Upper lobe of left lung (tissue), 6 donors: Measurements from ENCODE around the gene METTL15. TPM values are rescaled to one million over a fixed set of nuclear protein-coding genes. Genes with fewer than 3 reads are reported as not detected.
"Not testable (repeated sequence)": the region's sequence is repeated elsewhere in the genome, so short reads cannot be mapped to it uniquely, and the experiment has no call there.

Experiments
- ATAC-seq, 2 donors: fragments of 200-7000 bp; cut with Tn5 transposase; one replicate each; pipeline ENCODE4 v1.9.1; 2022; ENCODE audit warnings: mild to moderate bottlenecking in 2 of 2, moderate library complexity in 2 of 2; ENCODE audit not compliant: low FRiP score in 2 of 2
- DNase-seq, 2 donors: peaks; one replicate each; pipeline ENCODE4 v3.0.0-alpha.2; 2019 to 2020
- H3K27ac ChIP-seq, 4 donors: fragments of 200-600 bp; sonication (generic); one replicate each; pipeline ENCODE4 v1.5.1; 2016 to 2019
- H3K27me3 ChIP-seq, 4 donors: fragments of 200-600 bp; sonication (generic); one replicate each; pipeline ENCODE4 v1.5.1; 2017 to 2019
- H3K36me3 ChIP-seq, 4 donors: fragments of 200-600 bp; sonication (generic); one replicate each; pipeline ENCODE4 v1.5.1; 2016 to 2019
- H3K4me1 ChIP-seq, 4 donors: fragments of 200-600 bp; sonication (generic); one replicate each; pipeline ENCODE4 v1.5.1; 2018 to 2019
- H3K4me3 ChIP-seq, 4 donors: fragments of 200-600 bp; sonication (generic); one replicate each; pipeline ENCODE4 v1.5.1; 2017 to 2019; ENCODE audit warnings: mild to moderate bottlenecking in 2 of 4, moderate library complexity in 1 of 4
- H3K9me3 ChIP-seq, 4 donors: fragments of 200-600 bp; sonication (generic); one replicate each; pipeline ENCODE4 v1.5.1; 2018 to 2019
- CTCF ChIP-seq, 6 experiments: fragments of 450-650 bp in 4 of 6; fragments of 200-600 bp in 2 of 6; sonication (generic) in 2 of 6; IDR thresholded peaks; one replicate each; pipeline ENCODE4 v1.5.1; 2016 to 2019; ENCODE audit warnings: antibody characterized with exemption in 6 of 6
- EP300 ChIP-seq, 4 donors: sonication (generic); formaldehyde crosslinking; IDR thresholded peaks; one replicate each; pipeline ENCODE4 v1.5.1; 2017; ENCODE audit warnings: antibody characterized with exemption in 4 of 4, control low read depth in 2 of 4
- POLR2A ChIP-seq, 4 donors: fragments of 450-650 bp; IDR thresholded peaks; one replicate each; pipeline ENCODE4 v1.5.1; 2016 to 2017; ENCODE audit warnings: antibody characterized with exemption in 4 of 4, mild to moderate bottlenecking in 2 of 4
- POLR2AphosphoS5 ChIP-seq, 2 donors: sonication (generic); formaldehyde crosslinking; IDR thresholded peaks; one replicate each; pipeline ENCODE4 v1.5.1; 2017; ENCODE audit warnings: antibody characterized with exemption in 2 of 2
- WGBS, 2 donors: methylation state at CpG; one replicate each; pipeline ENCODE4 v1.1.5; 2017 to 2018; 5-methylcytosine and 5-hydroxymethylcytosine counted together
- total RNA-seq, 6 donors: library from RNA; depleted of rRNA in 4 of 6; stranded (reverse); fragments of >200 nt in 4 of 6; gene quantifications; one replicate each; pipeline versions ENCODE4 v1.1.0 to v1.2.1, GENCODE V29; 2016 to 2021
- donor health status: DM: no; HTN: no; CAD: no; lungs with moderate emphysema.
- donor health status: DM: no; HTN: yes; CAD: no; lungs with severe emphysema.

METTL15 gene
- total RNA-seq, 6 donors from 2014 or later = 3.0 to 24.1 (median 11.2) TPM

GRCh38 chr11:28284196-28284595, 176.0 kb downstream of the METTL15 start:
- DNase-seq = no peak
- no peaks in the 10 kb centered on the region for H3K4me1 ChIP-seq
- no peaks in the 10 kb centered on the region for H3K36me3 ChIP-seq
- no peak for ATAC-seq
- no peak overlapping the region for H3K27ac ChIP-seq
- no peaks in the 10 kb centered on the region for H3K27me3 ChIP-seq
- H3K9me3 ChIP-seq = no peaks in the 10 kb centered on the region
- WGBS, 2 donors = 95 to 100% methylated on average over 1 of the region's 1 CpG
- TF ChIP-seq CTCF (IDR thresholded peaks at IDR 0.05) = no peak
- TF ChIP-seq POLR2A (IDR thresholded peaks at IDR 0.05) = no peak
- no peak for TF ChIP-seq EP300 (IDR thresholded peaks at IDR 0.05)
- no peak for TF ChIP-seq POLR2AphosphoS5 (IDR thresholded peaks at IDR 0.05)
- no peak overlapping the region for H3K4me3 ChIP-seq

GRCh38 chr11:28289444-28289843, 181.3 kb downstream of the METTL15 start:
- H3K9me3 ChIP-seq = no peaks in the 10 kb centered on the region
- ATAC-seq (no peak), DNase-seq (no peak)
- H3K27ac ChIP-seq = no peak overlapping the region
- peaks cover 0 to 5% (median 0%) of the 10 kb centered on the region in 4 donors for H3K36me3 ChIP-seq
- TF ChIP-seq POLR2A (IDR thresholded peaks at IDR 0.05) = no peak
- WGBS, 2 donors = 92 to 94% methylated on average over 1 of the region's 1 CpG
- H3K4me1 ChIP-seq = no peaks in the 10 kb centered on the region
- no peaks in the 10 kb centered on the region for H3K27me3 ChIP-seq
- no peak overlapping the region for H3K4me3 ChIP-seq

GRCh38 chr11:28290995-28291394, 182.8 kb downstream of the METTL15 start:
- not testable (repeated sequence) for H3K4me3 ChIP-seq, ATAC-seq, DNase-seq, H3K9me3 ChIP-seq, H3K4me1 ChIP-seq, H3K27me3 ChIP-seq, H3K36me3 ChIP-seq, H3K27ac ChIP-seq
- WGBS, 2 donors = 93 to 95% methylated on average over 7 of the region's 7 CpGs

- Histone ChIP-seq H3K9me3 (no peaks in the 10 kb centered on the region), H3K27ac (no peak overlapping the region), H3K27me3 (no peaks in the 10 kb centered on the region), H3K4me1 (no peaks in the 10 kb centered on the region), H3K36me3 (peaks cover 0 to 16% (median 6%) of the 10 kb centered on the region in 4 donors), H3K4me3 (no peak overlapping the region)
- DNase-seq = no peak
- WGBS, 2 donors = 93 to 96% methylated on average over 2 of the region's 2 CpGs
- ATAC-seq = no peak
- TF ChIP-seq POLR2AphosphoS5 (IDR thresholded peaks at IDR 0.05) = no peak
- TF ChIP-seq EP300 (IDR thresholded peaks at IDR 0.05) = no peak
- no peak for TF ChIP-seq CTCF (IDR thresholded peaks at IDR 0.05)
- TF ChIP-seq POLR2A (IDR thresholded peaks at IDR 0.05) = no peak
These were observed 188.2 kb downstream of the METTL15 start for GRCh38 chr11:28296426-28296825.

GRCh38 chr11:28298209-28298608, 190.0 kb downstream of the METTL15 start:
- H3K9me3 ChIP-seq = no peaks in the 10 kb centered on the region
- no peak for DNase-seq
- peaks cover 0 to 15% (median 6%) of the 10 kb centered on the region in 4 donors for H3K36me3 ChIP-seq
- H3K27ac ChIP-seq = no peak overlapping the region
- no peak overlapping the region for H3K4me3 ChIP-seq
- no peaks in the 10 kb centered on the region for H3K4me1 ChIP-seq
- no peak for ATAC-seq
- 93 to 95% methylated on average over 3 of the region's 3 CpGs for WGBS, 2 donors
- no peaks in the 10 kb centered on the region for H3K27me3 ChIP-seq
- no peak for TF ChIP-seq POLR2A (IDR thresholded peaks at IDR 0.05)
- TF ChIP-seq EP300 (IDR thresholded peaks at IDR 0.05) = no peak
- TF ChIP-seq CTCF (IDR thresholded peaks at IDR 0.05) = no peak
- TF ChIP-seq POLR2AphosphoS5 (IDR thresholded peaks at IDR 0.05) = no peak

GRCh38 chr11:28303477-28304191, 195.4 kb downstream of the METTL15 start:
- H3K4me3 ChIP-seq = no peak overlapping the region
- no peak overlapping the region for H3K27ac ChIP-seq
- H3K36me3 ChIP-seq = peaks cover 0 to 22% (median 1%) of the 10 kb centered on the region in 4 donors
- H3K4me1 ChIP-seq = no peaks in the 10 kb centered on the region
- ATAC-seq (no peak), DNase-seq (no peak)
- TF ChIP-seq POLR2AphosphoS5 (IDR thresholded peaks at IDR 0.05) (no peak), POLR2A (IDR thresholded peaks at IDR 0.05) (no peak), EP300 (IDR thresholded peaks at IDR 0.05) (no peak), CTCF (IDR thresholded peaks at IDR 0.05) (no peak)
- no peaks in the 10 kb centered on the region for H3K9me3 ChIP-seq
- 81 to 96% methylated on average over 2 of the region's 2 CpGs for WGBS, 2 donors
- no peaks in the 10 kb centered on the region for H3K27me3 ChIP-seq
